ENCODE results near the gene BCCIP.

The BCCIP gene

GRCh38 chr10:125838802-125839575 lies 15.6 kb downstream of the BCCIP start:
- in situ Hi-C loops (cut with HindIII; ENCODE audit: low pct_ligation_motif_present, low pct_unique_long_range_greater_than_20kb, low sequenced_read_pairs), result no loop called here
- DNase-seq, result no peak

- no peak for DNase-seq
- in situ Hi-C loops (cut with HindIII; ENCODE audit: low pct_ligation_motif_present, low pct_unique_long_range_greater_than_20kb, low sequenced_read_pairs), result no loop called here
Measured at GRCh38 chr10:125840406-125840805, 17.1 kb downstream of the BCCIP start.

- no peak for DNase-seq
- in situ Hi-C loops (cut with HindIII; ENCODE audit: low pct_ligation_motif_present, low pct_unique_long_range_greater_than_20kb, low sequenced_read_pairs), result no loop called here
Measured at GRCh38 chr10:125840955-125841354, 17.6 kb downstream of the BCCIP start.

- in situ Hi-C loops (cut with HindIII; ENCODE audit: low pct_ligation_motif_present, low pct_unique_long_range_greater_than_20kb, low sequenced_read_pairs), result no loop called here
Measured at GRCh38 chr10:125843603-125844329, 20.4 kb downstream of the BCCIP start.

GRCh38 chr10:125844751-125845221 lies 21.4 kb downstream of the BCCIP start:
- no peak for DNase-seq

More at GRCh38 chr10:125843603-125844329, 20.4 kb downstream of the BCCIP start:
- no peak for DNase-seq

GRCh38 chr10:125845617-125846016 lies 22.3 kb downstream of the BCCIP start:
- no peak for DNase-seq
- in situ Hi-C loops (cut with HindIII; ENCODE audit: low pct_ligation_motif_present, low pct_unique_long_range_greater_than_20kb, low sequenced_read_pairs), result no loop called here

More at GRCh38 chr10:125844751-125845221, 21.4 kb downstream of the BCCIP start:
- in situ Hi-C loops (cut with HindIII; ENCODE audit: low pct_ligation_motif_present, low pct_unique_long_range_greater_than_20kb, low sequenced_read_pairs), result no loop called here

GRCh38 chr10:125846894-125847293 lies 23.5 kb downstream of the BCCIP start:
- in situ Hi-C loops (cut with HindIII; ENCODE audit: low pct_ligation_motif_present, low pct_unique_long_range_greater_than_20kb, low sequenced_read_pairs), result no loop called here
- no peak for DNase-seq

GRCh38 chr10:125848371-125848770 lies 25.0 kb downstream of the BCCIP start:
- DNase-seq, result no peak
- in situ Hi-C loops (cut with HindIII; ENCODE audit: low pct_ligation_motif_present, low pct_unique_long_range_greater_than_20kb, low sequenced_read_pairs), result no loop called here

- no peak for DNase-seq
- in situ Hi-C loops (cut with HindIII; ENCODE audit: low pct_ligation_motif_present, low pct_unique_long_range_greater_than_20kb, low sequenced_read_pairs), result no loop called here
Measured at GRCh38 chr10:125848857-125849256, 25.5 kb downstream of the BCCIP start.

GRCh38 chr10:125849448-125849847 lies 26.1 kb downstream of the BCCIP start:
- in situ Hi-C loops (cut with HindIII; ENCODE audit: low pct_ligation_motif_present, low pct_unique_long_range_greater_than_20kb, low sequenced_read_pairs), result no loop called here
- no peak for DNase-seq

- in situ Hi-C loops (cut with HindIII; ENCODE audit: low pct_ligation_motif_present, low pct_unique_long_range_greater_than_20kb, low sequenced_read_pairs), result no loop called here
- DNase-seq, result no peak
Measured at GRCh38 chr10:125850766-125851731, 27.7 kb downstream of the BCCIP start.

GRCh38 chr10:125852487-125852886 lies 29.1 kb downstream of the BCCIP start:
- DNase-seq, result no peak
- in situ Hi-C loops (cut with HindIII; ENCODE audit: low pct_ligation_motif_present, low pct_unique_long_range_greater_than_20kb, low sequenced_read_pairs), result no loop called here

- no peak for DNase-seq
- in situ Hi-C loops (cut with HindIII; ENCODE audit: low pct_ligation_motif_present, low pct_unique_long_range_greater_than_20kb, low sequenced_read_pairs), result no loop called here
Measured at GRCh38 chr10:125857185-125857760, 33.9 kb downstream of the BCCIP start.

- in situ Hi-C loops (cut with HindIII; ENCODE audit: low pct_ligation_motif_present, low pct_unique_long_range_greater_than_20kb, low sequenced_read_pairs), result no loop called here
- DNase-seq, result no peak
Measured at GRCh38 chr10:125859128-125859817, 35.9 kb downstream of the BCCIP start.

GRCh38 chr10:125865120-125865519 lies 41.8 kb downstream of the BCCIP start:
- no peak for DNase-seq
- in situ Hi-C loops (cut with HindIII; ENCODE audit: low pct_ligation_motif_present, low pct_unique_long_range_greater_than_20kb, low sequenced_read_pairs), result no loop called here

- in situ Hi-C loops (cut with HindIII; ENCODE audit: low pct_ligation_motif_present, low pct_unique_long_range_greater_than_20kb, low sequenced_read_pairs), result no loop called here
- DNase-seq, result no peak
Measured at GRCh38 chr10:125866421-125867029, 43.2 kb downstream of the BCCIP start.

- in situ Hi-C loops (cut with HindIII; ENCODE audit: low pct_ligation_motif_present, low pct_unique_long_range_greater_than_20kb, low sequenced_read_pairs), result no loop called here
- DNase-seq, result peak; percentile 72
Measured at GRCh38 chr10:125868372-125868975, 45.1 kb downstream of the BCCIP start.

All from ACHN (cell line).